Smooth muscle cell of the brain vasculature (primary cell): ENCODE data around the gene TNFAIP3.

ENCODE experiments used
- DNase-seq: peaks from one replicate; pipeline ENCODE4 v3.0.0-alpha.2; 2012; ENCODE audit warnings: low read depth, low spot score

TNFAIP3 gene

GRCh38 chr6:137863091-137863797 lies 3.8 kb upstream of the TNFAIP3 start:
- no peak for DNase-seq

GRCh38 chr6:137864812-137865508 lies 2.1 kb upstream of the TNFAIP3 start:
- no peak for DNase-seq

GRCh38 chr6:137866200-137866913 lies 702 bp upstream of the TNFAIP3 start:
- DNase-seq: no peak

- DNase-seq: no peak
These were observed 838 bp downstream of the TNFAIP3 start for GRCh38 chr6:137867685-137868509.

GRCh38 chr6:137868721-137869548 lies 1.9 kb downstream of the TNFAIP3 start:
- no peak for DNase-seq

- no peak for DNase-seq
These were observed 2.7 kb downstream of the TNFAIP3 start for GRCh38 chr6:137869549-137870307.

GRCh38 chr6:137870308-137870644 lies 3.2 kb downstream of the TNFAIP3 start:
- DNase-seq: no peak

GRCh38 chr6:137870744-137871247 lies 3.7 kb downstream of the TNFAIP3 start:
- DNase-seq: no peak

- DNase-seq: no peak
These were observed 4.2 kb downstream of the TNFAIP3 start for GRCh38 chr6:137871291-137871690.

GRCh38 chr6:137871831-137872454 lies 4.9 kb downstream of the TNFAIP3 start:
- DNase-seq: no peak

GRCh38 chr6:137872581-137873115 lies 5.6 kb downstream of the TNFAIP3 start:
- DNase-seq: no peak

GRCh38 chr6:137873273-137873762 lies 6.3 kb downstream of the TNFAIP3 start:
- no peak for DNase-seq

- DNase-seq: no peak
These were observed 7.4 kb downstream of the TNFAIP3 start for GRCh38 chr6:137874204-137875057.

GRCh38 chr6:137875058-137875520 lies 8.0 kb downstream of the TNFAIP3 start:
- no peak for DNase-seq

GRCh38 chr6:137875606-137876005 lies 8.5 kb downstream of the TNFAIP3 start:
- DNase-seq: no peak

GRCh38 chr6:137876547-137876946 lies 9.5 kb downstream of the TNFAIP3 start:
- DNase-seq: no peak

- DNase-seq: no peak
These were observed 10.1 kb downstream of the TNFAIP3 start for GRCh38 chr6:137877113-137877512.

GRCh38 chr6:137877606-137878005 lies 10.5 kb downstream of the TNFAIP3 start:
- DNase-seq: no peak
